ENCODE data around the gene CEBPE.

DNA sequence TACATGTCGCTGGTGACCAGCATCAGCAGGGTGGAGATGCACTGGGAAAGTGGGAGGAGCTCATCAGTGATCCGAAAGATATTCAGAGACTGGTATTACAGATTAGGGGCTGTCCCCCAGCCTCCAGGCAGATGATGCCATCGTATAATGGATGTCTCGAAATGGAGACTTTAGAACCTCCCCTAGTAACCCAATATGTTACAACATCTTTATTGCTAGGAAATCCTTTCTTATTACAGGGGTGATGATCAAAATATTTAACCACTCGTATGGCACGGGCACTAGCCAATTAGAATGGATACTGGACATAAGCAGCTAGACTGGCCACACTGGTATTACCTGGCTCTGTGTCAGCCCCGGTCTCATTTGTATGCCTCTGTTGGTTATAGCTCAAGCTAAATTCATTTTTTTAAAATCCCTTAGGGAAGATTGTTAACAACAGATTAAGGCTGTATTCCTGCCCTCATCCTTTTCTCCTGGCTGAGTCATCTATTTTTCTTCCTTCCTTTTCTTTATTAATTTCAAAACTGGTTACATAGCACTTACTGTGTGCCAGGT, 10.8 kb upstream of the CEBPE start:
- TF ChIP-seq POLR2A (IDR thresholded peaks at IDR 0.05): no peak
- TF ChIP-seq, protein P1, sequence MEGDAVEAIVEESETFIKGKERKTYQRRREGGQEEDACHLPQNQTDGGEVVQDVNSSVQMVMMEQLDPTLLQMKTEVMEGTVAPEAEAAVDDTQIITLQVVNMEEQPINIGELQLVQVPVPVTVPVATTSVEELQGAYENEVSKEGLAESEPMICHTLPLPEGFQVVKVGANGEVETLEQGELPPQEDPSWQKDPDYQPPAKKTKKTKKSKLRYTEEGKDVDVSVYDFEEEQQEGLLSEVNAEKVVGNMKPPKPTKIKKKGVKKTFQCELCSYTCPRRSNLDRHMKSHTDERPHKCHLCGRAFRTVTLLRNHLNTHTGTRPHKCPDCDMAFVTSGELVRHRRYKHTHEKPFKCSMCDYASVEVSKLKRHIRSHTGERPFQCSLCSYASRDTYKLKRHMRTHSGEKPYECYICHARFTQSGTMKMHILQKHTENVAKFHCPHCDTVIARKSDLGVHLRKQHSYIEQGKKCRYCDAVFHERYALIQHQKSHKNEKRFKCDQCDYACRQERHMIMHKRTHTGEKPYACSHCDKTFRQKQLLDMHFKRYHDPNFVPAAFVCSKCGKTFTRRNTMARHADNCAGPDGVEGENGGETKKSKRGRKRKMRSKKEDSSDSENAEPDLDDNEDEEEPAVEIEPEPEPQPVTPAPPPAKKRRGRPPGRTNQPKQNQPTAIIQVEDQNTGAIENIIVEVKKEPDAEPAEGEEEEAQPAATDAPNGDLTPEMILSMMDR (IDR thresholded peaks at IDR 0.05): no peak
